GM19238 (cell line): ENCODE data around the gene U2SURP.
"Not testable (repeated sequence)": the region's sequence is repeated elsewhere in the genome, so short reads cannot be mapped to it uniquely, and the experiment has no call there.

Source experiments
- DNase-seq: peaks from one replicate; pipeline ENCODE4 v3.0.0; 2011; ENCODE audit warnings: low spot score; ENCODE audit not compliant: insufficient read length

The U2SURP gene

GRCh38 chr3:142976621-142977398 is 24.6 kb upstream of the U2SURP start:
- DNase-seq, result no peak

GRCh38 chr3:142977399-142977728 is 24.0 kb upstream of the U2SURP start:
- DNase-seq, result no peak

- no peak for DNase-seq
These were observed 20.3 kb upstream of the U2SURP start for GRCh38 chr3:142981108-142981507.

DNA sequence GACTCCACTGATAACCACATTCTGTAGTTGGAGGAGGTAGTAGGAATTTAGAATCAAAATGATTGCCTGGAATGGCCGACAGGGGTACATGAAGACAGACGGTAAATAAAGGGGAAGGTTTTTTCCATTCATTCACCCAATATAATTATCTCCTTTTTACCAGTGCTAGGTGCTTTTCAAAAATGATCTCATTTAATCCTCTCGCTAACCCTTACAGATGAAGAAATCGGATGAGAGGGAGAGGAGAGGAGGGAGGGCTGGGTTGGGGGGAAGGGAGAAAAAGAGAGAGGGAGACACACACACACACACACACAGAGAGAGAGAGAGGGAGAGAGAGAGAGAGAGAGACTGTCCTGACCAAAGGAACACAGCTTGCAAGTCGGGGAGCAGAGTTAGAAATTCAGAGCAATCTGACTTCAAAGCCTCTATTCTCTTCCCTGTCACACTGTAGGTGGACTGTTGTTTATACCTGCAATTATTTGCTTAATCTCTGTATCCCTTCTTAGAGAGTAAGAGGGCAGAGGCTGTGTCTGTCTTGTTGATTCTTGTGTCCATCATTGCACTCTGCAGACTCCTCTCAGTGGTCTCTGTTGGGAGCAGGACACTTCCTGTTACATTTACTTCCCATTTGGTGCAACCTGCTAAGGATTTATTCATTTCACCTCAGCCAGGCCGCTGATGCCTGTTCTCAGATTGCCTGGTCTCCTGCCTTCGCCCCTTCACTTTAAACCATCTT is 19.2 kb upstream of the U2SURP start:
- no peak for DNase-seq

DNA sequence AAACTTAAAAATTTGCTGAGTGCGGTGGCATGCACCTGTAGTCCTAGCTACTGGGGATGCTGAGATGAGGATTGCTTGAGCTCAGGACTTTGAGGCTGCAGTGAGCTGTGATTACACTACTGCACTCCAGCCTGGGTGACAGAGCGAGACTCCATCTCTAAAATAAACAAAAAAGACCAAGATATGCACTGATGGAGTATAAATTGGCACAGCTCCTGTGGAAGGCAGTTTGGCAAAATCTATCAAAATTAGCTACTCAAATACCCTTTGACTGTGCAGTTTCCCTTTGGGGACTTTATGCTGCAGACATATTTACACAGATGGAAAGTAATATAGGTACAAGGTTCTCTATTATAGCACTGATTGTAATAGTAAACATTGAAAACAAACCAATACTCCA is 18.1 kb upstream of the U2SURP start:
- no peak for DNase-seq

GRCh38 chr3:142984255-142984654 is 17.1 kb upstream of the U2SURP start:
- DNase-seq, result no peak

- DNase-seq, result no peak
These were observed 14.2 kb upstream of the U2SURP start for GRCh38 chr3:142987080-142987700.

- DNase-seq, result no peak
These were observed 13.7 kb upstream of the U2SURP start for GRCh38 chr3:142987707-142988106.

DNA sequence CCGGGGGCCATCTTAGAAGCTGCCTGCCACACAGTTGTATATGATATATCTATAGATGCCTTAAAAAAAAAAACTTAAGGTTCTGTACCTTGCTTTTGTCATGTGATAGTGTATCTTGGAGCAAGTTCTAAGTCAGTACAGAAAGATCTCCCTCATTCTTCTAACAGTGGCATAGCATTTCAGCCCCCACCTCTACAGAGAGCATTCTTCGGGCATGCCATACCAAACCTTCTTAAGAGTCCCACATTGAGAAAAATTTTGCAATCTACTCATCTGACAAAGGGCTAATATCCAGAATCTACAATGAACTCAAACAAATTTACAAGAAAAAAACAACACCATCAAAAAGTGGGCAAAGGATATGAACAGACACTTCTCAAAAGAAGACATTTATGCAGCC is 13.1 kb upstream of the U2SURP start:
- not testable (repeated sequence) for DNase-seq

GRCh38 chr3:142988826-142989225 is 12.5 kb upstream of the U2SURP start:
- DNase-seq, result not testable (repeated sequence)

DNA sequence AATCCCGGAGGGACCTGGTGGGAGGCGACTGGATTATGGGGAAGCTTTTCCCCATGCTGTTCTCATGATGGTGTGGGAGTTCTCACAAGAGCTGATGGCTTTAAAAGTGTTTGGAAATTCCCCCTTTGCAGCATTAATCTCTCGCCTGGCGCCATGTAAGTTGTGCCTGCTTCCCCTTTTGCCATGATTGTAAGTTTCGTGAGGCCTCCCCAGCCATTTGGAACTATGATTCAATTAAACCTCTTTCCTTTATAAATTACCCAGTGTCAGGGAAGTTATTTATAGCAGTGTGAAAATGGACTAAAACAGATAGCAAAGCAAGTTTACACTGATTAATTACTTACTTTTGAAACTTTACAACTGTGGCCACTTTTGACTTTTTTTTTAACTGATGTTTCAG is 10.6 kb upstream of the U2SURP start:
- no peak for DNase-seq

- DNase-seq, result no peak
These were observed 9.0 kb upstream of the U2SURP start for GRCh38 chr3:142992323-142992722.

DNA sequence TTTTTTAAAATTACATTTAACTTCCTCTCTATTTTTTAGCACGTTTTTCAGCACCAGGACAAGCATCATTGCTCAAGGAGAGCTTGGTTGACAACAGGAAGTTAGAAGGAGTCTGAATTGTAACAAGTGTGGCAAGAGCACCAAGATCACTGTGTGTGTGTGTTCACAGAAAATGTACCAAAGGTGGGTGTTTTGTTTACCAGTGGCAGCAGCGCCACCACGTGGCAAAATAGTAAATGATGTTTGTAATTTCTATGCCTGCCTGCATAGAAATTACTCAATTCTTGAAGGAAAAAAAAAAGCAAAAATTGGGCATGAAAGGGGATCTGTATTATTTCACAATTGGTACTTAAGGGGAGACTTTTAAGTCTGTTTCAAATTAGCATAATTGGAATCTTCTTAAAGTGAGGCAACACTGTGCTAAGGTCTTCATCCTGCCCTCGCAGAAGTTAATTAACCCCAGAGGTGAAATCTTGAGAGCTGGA is 7.4 kb upstream of the U2SURP start:
- DNase-seq, result peak; percentile 23

GRCh38 chr3:142997330-142997729 is 4.0 kb upstream of the U2SURP start:
- DNase-seq, result no peak

GRCh38 chr3:142998439-142998838 is 2.9 kb upstream of the U2SURP start:
- DNase-seq, result no peak

- DNase-seq, result no peak
These were observed 1.5 kb upstream of the U2SURP start for GRCh38 chr3:142999881-143000280.

GRCh38 chr3:143000528-143000927 is 842 bp upstream of the U2SURP start:
- no peak for DNase-seq

GRCh38 chr3:143001034-143001368 is 369 bp upstream of the U2SURP start:
- DNase-seq, result peak; percentile 70

GRCh38 chr3:143002083-143002712 is 828 bp downstream of the U2SURP start:
- no peak for DNase-seq

DNA sequence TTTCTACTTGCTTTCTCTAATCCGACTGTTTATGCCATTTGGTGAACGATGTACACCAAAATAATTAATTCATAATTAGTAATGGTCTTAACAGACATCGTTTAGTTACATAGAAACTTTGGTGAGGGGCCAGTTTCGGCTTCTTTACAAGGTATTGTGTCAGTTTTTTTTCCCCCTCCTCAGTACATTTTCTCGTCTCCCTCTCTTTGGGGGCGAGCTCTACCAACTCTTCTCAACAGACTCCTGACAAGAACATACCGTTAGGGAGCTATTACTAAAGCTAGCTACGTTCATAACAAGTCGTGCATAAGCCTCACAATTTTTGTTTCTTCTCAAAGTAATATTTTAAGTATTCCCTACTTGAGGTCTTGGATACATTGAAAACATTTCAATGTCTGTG is 1.4 kb downstream of the U2SURP start:
- no peak for DNase-seq

- no peak for DNase-seq
These were observed 3.5 kb downstream of the U2SURP start for GRCh38 chr3:143004823-143005222.

DNA sequence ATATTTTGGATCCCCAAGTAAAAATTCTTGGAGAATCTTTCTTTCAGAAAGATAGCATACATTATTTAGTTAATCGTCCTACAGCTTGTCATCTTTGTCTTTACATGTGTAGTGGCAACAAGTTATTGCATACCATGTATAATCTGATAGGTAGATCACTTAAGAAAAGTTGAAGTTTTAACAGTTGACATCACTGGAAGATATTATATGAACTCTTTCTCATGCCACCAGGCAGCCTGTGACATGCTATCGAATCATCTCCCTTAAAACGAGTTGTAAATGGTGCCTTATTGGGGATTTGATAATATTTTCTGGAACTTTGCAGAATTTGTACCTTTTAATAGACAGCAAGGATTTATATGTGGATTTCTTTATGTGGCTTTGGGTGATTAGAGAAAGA is 8.7 kb downstream of the U2SURP start:
- DNase-seq, result no peak
